HCT116 (cell line): ENCODE measurements around the gene HIVEP3.

Experiments used
- EZH2 ChIP-seq: fragments of 200-600 bp; sonication (generic); IDR thresholded peaks from 2 replicates; pipeline ENCODE4 v1.6.1; 2017; ENCODE audit warnings: antibody characterized with exemption, mixed run types
- EZH2phosphoT487 ChIP-seq: fragments of 200-600 bp; IDR thresholded peaks from 2 replicates; pipeline ENCODE4 v1.6.1; 2018; ENCODE audit warnings: antibody characterized with exemption, borderline replicate concordance
- POLR2A ChIP-seq: IDR thresholded peaks from 2 replicates; pipeline ENCODE4 v1.7.0; 2011; ENCODE audit warnings: borderline replicate concordance; ENCODE audit not compliant: insufficient read depth, insufficient read length; ENCODE audit errors: extremely low read depth
- POLR2AphosphoS5 ChIP-seq: IDR thresholded peaks from 2 replicates; pipeline ENCODE4 v1.6.1; 2011; ENCODE audit warnings: mild to moderate bottlenecking, low read depth, low read length, moderate library complexity
- RAD21 ChIP-seq: IDR thresholded peaks from 2 replicates; pipeline ENCODE4 v1.6.1; 2012; ENCODE audit warnings: low read depth, mild to moderate bottlenecking
- SIN3A ChIP-seq: IDR thresholded peaks from 2 replicates; pipeline ENCODE4 v1.6.1; 2012; ENCODE audit warnings: low read depth
- SRF ChIP-seq: IDR thresholded peaks from 2 replicates; pipeline ENCODE4 v1.6.1; 2012; ENCODE audit warnings: low read depth
- TCF7L2 ChIP-seq: IDR thresholded peaks from 2 replicates; pipeline ENCODE4 v1.7.0; 2011; ENCODE audit warnings: borderline replicate concordance, inconsistent platforms; ENCODE audit not compliant: insufficient read depth, insufficient read length; ENCODE audit errors: extremely low read depth
- ZNF274 ChIP-seq: fragments of 200-500 bp; sonication (Bioruptor generic); IDR thresholded peaks from 2 replicates; pipeline ENCODE4 v1.6.1; 2014; ENCODE audit warnings: mild to moderate bottlenecking, low read depth, low read length, inconsistent platforms
- TF ChIP-seq, protein P1 (sequence below): IDR thresholded peaks from 2 replicates; pipeline ENCODE4 v1.6.1; 2012
- TF ChIP-seq, protein P2 (sequence below), 3 experiments: fragments of 200-600 bp in 1 of 3; sonication (generic) in 1 of 3; IDR thresholded peaks in 2 of 3; conservative IDR thresholded peaks in 1 of 3; 2 replicates each; pipeline ENCODE4 v1.5.1; 2012 to 2017; ENCODE audit warnings: low read depth in 2 of 3, low read length in 2 of 3, antibody characterized with exemption in 1 of 3, borderline replicate concordance in 1 of 3, control low read depth in 1 of 3, mild to moderate bottlenecking in 1 of 3, mixed read lengths in 1 of 3, mixed run types in 1 of 3, moderate library complexity in 1 of 3; ENCODE audit not compliant: insufficient read depth in 1 of 3
- TF ChIP-seq, protein P3 (sequence below): IDR thresholded peaks from 2 replicates; pipeline ENCODE4 v1.6.1; 2011; ENCODE audit warnings: mild to moderate bottlenecking, low read length, moderate library complexity; ENCODE audit not compliant: insufficient replicate concordance; ENCODE audit errors: extremely low read depth

DNA sequence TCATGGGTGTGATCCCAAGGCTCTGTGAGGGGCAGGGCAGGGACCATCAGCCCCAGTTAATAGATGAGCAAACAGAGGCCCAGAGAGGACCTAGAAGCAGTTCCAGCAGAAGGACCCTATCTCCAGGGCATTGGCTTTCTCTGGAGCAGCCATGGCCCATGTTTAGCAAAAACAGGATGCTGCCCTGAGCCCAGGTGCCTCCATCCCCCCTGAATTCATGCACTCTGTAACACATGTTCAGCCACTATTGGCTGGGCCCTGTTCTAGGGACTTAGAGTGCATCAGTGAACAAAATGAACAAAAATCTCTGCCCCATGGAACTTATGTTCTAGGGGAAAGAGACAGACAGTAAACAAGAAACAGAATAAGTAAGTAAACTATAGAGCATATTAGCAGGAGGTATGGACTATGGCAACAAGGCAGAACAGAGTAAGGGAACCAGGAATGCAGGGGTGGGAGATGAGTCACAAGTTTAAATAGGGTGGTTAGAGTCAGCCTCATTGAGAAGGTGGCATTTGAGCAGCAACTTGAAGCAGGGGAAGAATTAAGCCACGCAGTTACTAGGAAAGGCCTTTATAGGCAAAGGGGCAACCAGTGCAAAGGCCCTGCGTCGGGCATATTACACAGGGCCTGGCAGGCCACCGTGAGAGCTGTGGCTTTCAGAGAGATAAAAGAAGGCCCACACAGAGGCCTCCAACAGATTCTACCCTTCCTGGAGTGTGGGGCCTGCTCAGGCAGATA lies 248.3 kb downstream of the HIVEP3 start:
- no peak for TF ChIP-seq EZH2
- TF ChIP-seq, protein P1, sequence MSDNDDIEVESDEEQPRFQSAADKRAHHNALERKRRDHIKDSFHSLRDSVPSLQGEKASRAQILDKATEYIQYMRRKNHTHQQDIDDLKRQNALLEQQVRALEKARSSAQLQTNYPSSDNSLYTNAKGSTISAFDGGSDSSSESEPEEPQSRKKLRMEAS: no peak
- TF ChIP-seq, protein P2, sequence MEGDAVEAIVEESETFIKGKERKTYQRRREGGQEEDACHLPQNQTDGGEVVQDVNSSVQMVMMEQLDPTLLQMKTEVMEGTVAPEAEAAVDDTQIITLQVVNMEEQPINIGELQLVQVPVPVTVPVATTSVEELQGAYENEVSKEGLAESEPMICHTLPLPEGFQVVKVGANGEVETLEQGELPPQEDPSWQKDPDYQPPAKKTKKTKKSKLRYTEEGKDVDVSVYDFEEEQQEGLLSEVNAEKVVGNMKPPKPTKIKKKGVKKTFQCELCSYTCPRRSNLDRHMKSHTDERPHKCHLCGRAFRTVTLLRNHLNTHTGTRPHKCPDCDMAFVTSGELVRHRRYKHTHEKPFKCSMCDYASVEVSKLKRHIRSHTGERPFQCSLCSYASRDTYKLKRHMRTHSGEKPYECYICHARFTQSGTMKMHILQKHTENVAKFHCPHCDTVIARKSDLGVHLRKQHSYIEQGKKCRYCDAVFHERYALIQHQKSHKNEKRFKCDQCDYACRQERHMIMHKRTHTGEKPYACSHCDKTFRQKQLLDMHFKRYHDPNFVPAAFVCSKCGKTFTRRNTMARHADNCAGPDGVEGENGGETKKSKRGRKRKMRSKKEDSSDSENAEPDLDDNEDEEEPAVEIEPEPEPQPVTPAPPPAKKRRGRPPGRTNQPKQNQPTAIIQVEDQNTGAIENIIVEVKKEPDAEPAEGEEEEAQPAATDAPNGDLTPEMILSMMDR (IDR thresholded peaks at IDR 0.05 in 2 of 3, conservative IDR thresholded peaks at IDR 0.05 in 1 of 3; ENCODE audit: borderline replicate concordance in 1 of 3, insufficient read depth in 1 of 3, low read depth in 2 of 3, low read length in 2 of 3): no peak
- TF ChIP-seq TCF7L2: no peak
- TF ChIP-seq SRF: no peak
- no peak for TF ChIP-seq POLR2AphosphoS5
- no peak for TF ChIP-seq RAD21
- TF ChIP-seq POLR2A: no peak
- TF ChIP-seq EZH2phosphoT487: no peak
- TF ChIP-seq, protein P3, sequence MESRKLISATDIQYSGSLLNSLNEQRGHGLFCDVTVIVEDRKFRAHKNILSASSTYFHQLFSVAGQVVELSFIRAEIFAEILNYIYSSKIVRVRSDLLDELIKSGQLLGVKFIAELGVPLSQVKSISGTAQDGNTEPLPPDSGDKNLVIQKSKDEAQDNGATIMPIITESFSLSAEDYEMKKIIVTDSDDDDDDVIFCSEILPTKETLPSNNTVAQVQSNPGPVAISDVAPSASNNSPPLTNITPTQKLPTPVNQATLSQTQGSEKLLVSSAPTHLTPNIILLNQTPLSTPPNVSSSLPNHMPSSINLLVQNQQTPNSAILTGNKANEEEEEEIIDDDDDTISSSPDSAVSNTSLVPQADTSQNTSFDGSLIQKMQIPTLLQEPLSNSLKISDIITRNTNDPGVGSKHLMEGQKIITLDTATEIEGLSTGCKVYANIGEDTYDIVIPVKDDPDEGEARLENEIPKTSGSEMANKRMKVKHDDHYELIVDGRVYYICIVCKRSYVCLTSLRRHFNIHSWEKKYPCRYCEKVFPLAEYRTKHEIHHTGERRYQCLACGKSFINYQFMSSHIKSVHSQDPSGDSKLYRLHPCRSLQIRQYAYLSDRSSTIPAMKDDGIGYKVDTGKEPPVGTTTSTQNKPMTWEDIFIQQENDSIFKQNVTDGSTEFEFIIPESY: no peak
- TF ChIP-seq SIN3A: no peak
- TF ChIP-seq ZNF274: no peak
